Natural killer cell treated with Interleukin-12 subunit alpha and Interleukin-12 subunit beta and Interleukin-15 and Interleukin-18, amount 100 ng/mL, for 72 hours (primary cell): ENCODE measurements around the gene LTF. TPM values are rescaled to one million over a fixed set of nuclear protein-coding genes. Genes with fewer than 3 reads are reported as not detected.
"Not testable (repeated sequence)": the region's sequence is repeated elsewhere in the genome, so short reads cannot be mapped to it uniquely, and the experiment has no call there.

Experiments used
- ATAC-seq, 2 donors: fragments of 150-1000 bp; cut with Tn5 transposase in 1 of 2; sonication (Bioruptor Pico), chemical (Tn5 transposase) in 1 of 2; 2 replicates each; pipeline ENCODE4 v1.10.0; 2021
- DNase-seq: peaks from one replicate; pipeline ENCODE4 v3.0.0; 2022; ENCODE audit warnings: low spot score
- H3K27ac Mint-ChIP-seq, 2 donors: 1 replicate in 1 of 2; 2 replicates in 1 of 2; pipeline ENCODE4 v1.8.0; 2022; ENCODE audit warnings: mixed read lengths in 2 of 2, mild to moderate bottlenecking in 1 of 2, moderate library complexity in 1 of 2
- H3K27me3 Mint-ChIP-seq, 2 donors: 1 replicate in 1 of 2; 2 replicates in 1 of 2; pipeline ENCODE4 v1.8.0; 2022; ENCODE audit warnings: mixed read lengths in 2 of 2
- H3K36me3 Mint-ChIP-seq: one replicate; pipeline ENCODE4 v1.8.0; 2022; ENCODE audit warnings: mixed read lengths
- H3K4me1 Mint-ChIP-seq, 2 donors: 1 replicate in 1 of 2; 2 replicates in 1 of 2; pipeline ENCODE4 v1.8.0; 2022; ENCODE audit warnings: low read depth in 2 of 2, mixed read lengths in 2 of 2, mild to moderate bottlenecking in 1 of 2
- H3K4me3 Mint-ChIP-seq: one replicate; pipeline ENCODE4 v1.8.0; 2022; ENCODE audit warnings: mixed read lengths
- H3K9me3 Mint-ChIP-seq: 2 replicates; pipeline ENCODE4 v1.8.0; 2022; ENCODE audit warnings: mixed read lengths
- total RNA-seq, 2 donors: library from RNA; stranded (reverse); gene quantifications; one replicate each; pipeline ENCODE4 v1.2.3, GENCODE V29; 2022

LTF gene
- total RNA-seq, 2 donors from 2014 or later = 0.20 TPM; not detected in 1

DNA sequence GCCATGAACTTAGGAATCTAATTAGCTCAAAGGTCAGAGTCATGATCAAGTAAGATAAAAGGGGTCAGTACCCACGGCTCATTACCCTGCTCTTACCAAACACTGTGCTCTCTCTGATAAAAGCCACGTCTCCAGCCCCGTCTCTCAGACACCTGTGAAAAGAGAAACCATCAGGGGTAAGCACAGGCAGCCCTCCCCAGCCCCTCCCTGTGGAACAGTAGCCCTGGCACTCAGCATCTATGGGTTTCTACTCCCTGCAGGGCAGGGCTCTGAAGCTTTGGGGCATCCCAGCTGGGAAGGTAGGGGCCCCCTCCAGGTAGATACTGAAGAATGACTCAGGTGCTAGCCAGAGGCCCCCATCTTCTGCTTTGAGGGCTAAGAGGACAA lies 10.5 kb downstream of the LTF start:
- Mint-ChIP-seq H3K4me1 (no peaks in the 10 kb centered on the region), H3K36me3 (no peaks in the 10 kb centered on the region), H3K9me3 (no peaks in the 10 kb centered on the region), H3K27ac (no peak overlapping the region), H3K27me3 (peaks cover 17 to 22% of the 10 kb centered on the region in 2 donors), H3K4me3 (no peak overlapping the region)
- ATAC-seq = no peak
- no peak for DNase-seq

DNA sequence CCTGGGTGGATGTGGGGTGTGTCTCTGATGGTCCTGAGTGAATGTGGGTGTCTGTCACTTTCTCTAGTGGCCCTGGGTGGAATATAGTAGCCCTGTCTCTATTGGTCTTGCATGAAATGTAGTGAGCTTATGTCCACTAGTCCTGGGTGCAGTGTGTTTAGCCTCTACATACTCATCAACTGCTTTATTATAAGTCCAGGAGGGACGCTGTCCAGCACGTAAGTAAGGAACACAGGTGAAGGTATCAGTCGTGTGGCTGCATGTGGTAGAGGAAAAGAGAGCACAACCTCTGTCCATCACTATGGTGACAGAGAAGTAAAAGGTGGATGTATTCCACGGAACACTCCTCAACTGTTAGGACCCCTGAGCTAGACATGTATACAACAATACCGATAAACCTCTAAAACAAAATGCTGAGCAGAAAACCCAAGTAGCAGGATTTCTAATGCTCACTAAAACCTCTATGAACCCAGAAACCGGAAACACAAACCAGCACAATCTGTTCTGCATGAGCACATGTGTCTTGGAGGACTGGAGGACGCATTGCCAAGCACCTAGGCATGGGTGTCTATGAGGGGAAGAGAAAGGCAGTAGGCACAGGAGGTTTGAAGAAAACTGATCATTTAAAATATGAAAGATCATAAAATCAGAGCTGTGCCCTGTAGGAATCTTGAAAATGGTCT lies 11.0 kb downstream of the LTF start:
- Mint-ChIP-seq H3K4me1 (no peaks in the 10 kb centered on the region), H3K9me3 (no peaks in the 10 kb centered on the region), H3K27me3 (peaks cover 21 to 22% of the 10 kb centered on the region in 2 donors), H3K36me3 (no peaks in the 10 kb centered on the region), H3K4me3 (no peak overlapping the region), H3K27ac (no peak overlapping the region)
- DNase-seq (no peak), ATAC-seq (no peak)

DNA sequence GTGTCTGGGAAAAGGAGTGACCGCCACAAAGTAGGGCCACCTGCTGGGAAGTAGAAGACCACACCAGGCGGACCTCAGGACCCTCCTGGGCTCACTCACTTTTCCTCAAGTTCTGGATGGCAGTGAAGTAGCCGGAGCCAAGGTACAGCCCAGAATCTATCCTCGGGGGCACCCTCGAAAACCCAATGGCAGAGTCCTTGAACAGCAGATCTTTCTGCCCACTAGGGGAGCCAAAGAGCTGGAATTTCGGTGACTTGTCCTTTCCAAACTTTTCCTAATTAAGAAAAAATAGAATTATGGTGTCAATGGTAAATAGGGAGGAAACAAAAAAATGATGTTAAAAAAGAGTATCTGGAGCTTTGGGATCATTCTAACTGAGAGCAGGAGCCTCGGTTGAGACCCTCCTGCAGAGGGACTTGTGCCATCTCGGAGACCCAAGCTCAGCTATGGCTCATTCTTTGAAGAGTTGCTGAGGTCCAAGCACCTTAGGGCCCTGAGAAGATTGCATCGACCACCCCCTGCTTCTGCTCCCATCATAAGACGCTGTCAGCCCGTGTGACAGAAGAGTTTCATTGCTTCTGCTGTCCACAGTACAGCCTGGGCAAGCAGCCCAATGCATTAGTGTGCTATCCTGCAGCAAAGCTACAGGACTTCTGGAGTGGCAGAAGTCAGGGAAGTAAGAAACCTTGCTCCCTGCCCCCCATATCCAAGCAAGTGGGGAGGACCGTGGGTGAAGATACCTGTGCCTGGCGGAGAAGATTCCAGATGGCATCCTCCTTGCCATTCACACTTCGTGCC lies 14.8 kb downstream of the LTF start:
- no peaks in the 10 kb centered on the region for H3K4me1 Mint-ChIP-seq
- no peak overlapping the region for H3K27ac Mint-ChIP-seq
- ATAC-seq (no peak), DNase-seq (no peak)
- no peak overlapping the region for H3K4me3 Mint-ChIP-seq
- H3K9me3 Mint-ChIP-seq = no peaks in the 10 kb centered on the region
- no peaks in the 10 kb centered on the region for H3K36me3 Mint-ChIP-seq
- H3K27me3 Mint-ChIP-seq = peaks cover 21 to 24% of the 10 kb centered on the region in 2 donors

DNA sequence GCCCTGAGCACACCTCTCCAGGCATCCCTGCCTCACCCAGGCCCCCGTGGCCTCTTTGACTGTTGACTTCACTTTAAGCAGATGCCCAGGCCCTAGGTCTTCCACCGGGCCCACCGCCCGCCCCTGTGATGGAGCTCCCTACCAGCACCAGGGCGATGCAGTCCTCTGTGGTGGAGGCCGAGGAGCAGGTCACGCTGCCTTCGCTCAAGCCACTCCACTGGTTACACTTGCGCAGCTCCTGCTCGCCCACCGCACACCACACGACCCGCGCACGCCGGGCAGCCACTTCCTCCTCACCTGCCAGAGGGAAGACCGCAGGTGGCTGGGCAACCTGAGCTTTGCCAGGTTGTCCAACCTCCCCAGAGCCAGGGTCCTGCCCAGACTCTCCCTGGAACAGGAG lies 16.0 kb downstream of the LTF start:
- Mint-ChIP-seq H3K4me1 (no peaks in the 10 kb centered on the region), H3K27ac (no peak overlapping the region), H3K36me3 (no peaks in the 10 kb centered on the region), H3K9me3 (no peaks in the 10 kb centered on the region), H3K4me3 (no peak overlapping the region), H3K27me3 (peaks cover 20 to 21% of the 10 kb centered on the region in 2 donors)
- ATAC-seq (no peak), DNase-seq (no peak)

DNA sequence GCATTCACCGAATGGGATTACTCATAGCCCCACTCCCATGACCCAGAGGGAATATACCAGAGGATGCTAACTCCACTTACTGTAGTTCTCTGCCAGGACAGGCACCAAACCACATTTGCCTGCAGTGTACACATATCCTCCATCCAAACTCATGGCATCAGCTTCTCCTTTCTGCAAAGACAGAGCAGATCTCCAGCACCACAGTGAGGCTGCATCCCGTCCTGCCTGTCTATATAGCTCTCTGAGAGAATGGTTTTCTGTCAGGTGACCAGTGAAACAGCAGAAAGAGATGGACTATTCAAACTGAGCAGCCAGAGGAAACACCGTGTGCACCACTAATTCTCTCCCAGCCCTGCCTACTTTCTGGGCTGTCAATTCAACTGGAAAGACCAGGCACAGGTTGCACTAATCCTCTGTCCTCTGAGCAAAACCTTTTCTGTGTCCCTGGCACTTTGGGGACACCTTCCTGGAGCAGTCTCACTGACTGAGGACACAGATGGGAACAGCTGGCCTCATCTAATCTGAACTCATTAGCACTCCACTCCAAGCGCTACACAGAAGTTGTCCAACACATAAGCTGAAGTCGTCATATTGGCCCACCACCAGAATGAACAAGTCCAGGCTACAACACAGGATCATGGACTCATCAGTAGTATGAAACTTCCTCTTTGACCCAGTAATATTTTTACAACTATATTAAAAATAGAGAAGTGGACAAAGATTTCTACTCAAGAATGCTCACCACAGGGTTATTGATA lies 17.3 kb downstream of the LTF start:
- peak in 1 of 2 donors; percentile 12 for ATAC-seq
- H3K4me1 Mint-ChIP-seq = peaks cover 0 to 5% of the 10 kb centered on the region in 2 donors
- H3K36me3 Mint-ChIP-seq = no peaks in the 10 kb centered on the region
- no peaks in the 10 kb centered on the region for H3K9me3 Mint-ChIP-seq
- DNase-seq = no peak
- peaks cover 14 to 17% of the 10 kb centered on the region in 2 donors for H3K27me3 Mint-ChIP-seq
- H3K4me3 Mint-ChIP-seq = no peak overlapping the region
- no peak overlapping the region for H3K27ac Mint-ChIP-seq

DNA sequence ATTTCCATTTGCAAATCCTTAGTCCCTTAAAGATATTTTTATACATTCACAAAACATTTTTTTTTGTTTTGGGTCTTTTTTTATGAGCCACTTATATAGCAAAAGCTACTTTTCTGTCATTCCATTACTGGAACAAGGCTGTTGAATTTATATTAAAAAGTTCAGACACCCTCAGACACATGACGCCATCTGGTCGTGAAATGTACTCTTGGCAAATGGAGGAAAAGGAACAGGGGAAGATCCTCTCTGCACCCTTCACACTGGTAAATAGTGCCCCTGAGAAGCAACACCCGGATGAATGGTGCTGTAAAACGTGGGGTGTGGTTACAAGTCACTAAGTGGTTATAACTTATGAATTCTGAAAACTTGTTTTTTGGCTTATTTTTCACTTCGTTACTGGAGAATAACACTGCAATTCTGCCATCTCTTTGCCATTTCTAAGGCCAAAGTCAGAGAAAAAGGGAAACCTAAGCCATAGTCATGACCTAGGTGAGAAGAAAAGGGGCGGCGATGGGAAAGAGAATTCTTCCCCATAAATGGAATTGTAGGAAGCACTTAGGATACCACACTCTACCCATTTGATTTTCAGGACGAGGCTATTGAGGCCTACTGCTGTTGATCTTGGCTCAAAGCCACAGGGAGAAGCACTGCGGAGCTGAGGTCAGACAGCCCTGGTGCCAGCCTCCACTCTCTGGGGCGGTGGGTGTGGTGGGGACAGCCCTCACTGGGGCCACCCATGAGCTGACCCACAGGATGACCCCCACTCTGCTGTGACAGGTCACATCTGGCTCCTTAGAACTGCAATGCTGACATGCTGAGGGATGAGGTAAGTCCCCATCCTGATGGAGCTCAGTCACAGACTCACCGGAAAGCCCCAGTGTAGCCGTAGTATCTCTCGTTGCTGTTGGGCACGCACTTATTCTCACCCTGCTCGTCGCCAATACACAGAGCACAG lies 21.9 kb downstream of the LTF start:
- peaks cover 19 to 31% of the 10 kb centered on the region in 2 donors for H3K4me1 Mint-ChIP-seq
- DNase-seq = no peak
- no peak for ATAC-seq
- H3K27ac Mint-ChIP-seq = peak overlapping the region in 1 of 2 donors; percentile 79
- H3K4me3 Mint-ChIP-seq = peak overlapping the region; percentile 61
- no peaks in the 10 kb centered on the region for H3K9me3 Mint-ChIP-seq
- H3K27me3 Mint-ChIP-seq = peaks cover 0 to 2% of the 10 kb centered on the region in 2 donors
- H3K36me3 Mint-ChIP-seq = no peaks in the 10 kb centered on the region

DNA sequence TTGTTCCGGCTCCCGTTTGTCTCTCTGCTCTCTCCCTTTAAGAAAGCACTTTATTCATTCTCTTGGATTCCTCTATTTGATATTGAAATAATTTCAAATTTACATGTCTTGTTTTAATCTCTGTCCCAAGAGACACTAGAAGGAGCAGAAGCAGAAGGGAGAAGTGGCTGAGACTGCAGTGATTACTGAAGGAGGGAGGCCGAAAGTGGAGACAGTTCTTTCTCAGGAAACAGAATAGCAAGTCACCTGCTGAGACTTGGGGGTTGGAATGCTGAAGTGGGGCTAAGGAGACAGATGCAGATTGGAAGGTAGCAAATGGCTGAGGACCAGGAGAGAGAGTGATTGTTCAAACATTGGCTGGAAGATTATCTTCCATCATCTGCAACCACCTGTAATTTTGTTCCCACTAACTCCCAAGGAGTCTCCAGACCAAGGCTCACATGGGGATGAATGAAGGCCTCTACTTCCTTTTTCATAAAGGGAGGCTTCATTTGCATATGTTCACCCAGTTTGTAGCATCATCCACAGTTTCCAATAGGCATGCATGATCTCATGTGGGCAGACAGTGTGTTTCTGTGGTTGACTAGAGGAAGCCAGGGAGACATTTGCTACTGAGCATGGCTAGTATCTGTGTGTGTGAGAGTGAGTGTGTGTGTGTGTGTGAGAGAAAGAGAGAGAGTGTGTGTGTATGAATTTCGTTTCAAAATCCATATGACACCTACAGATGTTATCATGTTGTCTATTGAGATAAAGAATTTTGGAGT lies 24.0 kb downstream of the LTF start:
- H3K36me3 Mint-ChIP-seq = no peaks in the 10 kb centered on the region
- peak overlapping the region; percentile 7 to 79 for H3K27ac Mint-ChIP-seq
- DNase-seq = peak; percentile 60
- peak overlapping the region; percentile 61 for H3K4me3 Mint-ChIP-seq
- peaks cover 19 to 31% of the 10 kb centered on the region in 2 donors for H3K4me1 Mint-ChIP-seq
- H3K27me3 Mint-ChIP-seq = no peaks in the 10 kb centered on the region
- peak; percentile 81 to 92 for ATAC-seq
- no peaks in the 10 kb centered on the region for H3K9me3 Mint-ChIP-seq

DNA sequence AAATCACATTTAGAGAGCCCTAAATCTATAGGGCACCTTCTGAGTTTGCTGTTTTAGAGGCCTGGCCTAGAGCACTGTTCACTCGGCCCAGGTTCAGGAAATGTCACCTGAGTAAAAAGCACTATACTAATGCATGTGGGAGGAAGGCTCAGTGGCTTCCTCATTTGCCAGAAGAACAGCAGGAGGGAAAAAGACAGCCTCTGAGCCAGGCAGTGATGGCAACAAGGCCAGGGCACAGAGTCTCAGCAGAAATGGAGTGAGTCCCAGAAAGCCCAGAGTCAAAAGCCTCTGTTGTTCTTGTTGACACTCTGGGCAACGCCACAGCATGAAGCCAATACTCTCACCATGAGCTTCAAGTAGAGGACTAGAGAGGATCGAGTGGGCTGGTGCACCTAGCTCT lies 25.9 kb downstream of the LTF start:
- DNase-seq = no peak
- no peak for ATAC-seq
- peaks cover 19 to 31% of the 10 kb centered on the region in 2 donors for H3K4me1 Mint-ChIP-seq
- no peak overlapping the region for H3K4me3 Mint-ChIP-seq
- H3K9me3 Mint-ChIP-seq = no peaks in the 10 kb centered on the region
- no peaks in the 10 kb centered on the region for H3K27me3 Mint-ChIP-seq
- no peaks in the 10 kb centered on the region for H3K36me3 Mint-ChIP-seq
- no peak overlapping the region for H3K27ac Mint-ChIP-seq

DNA sequence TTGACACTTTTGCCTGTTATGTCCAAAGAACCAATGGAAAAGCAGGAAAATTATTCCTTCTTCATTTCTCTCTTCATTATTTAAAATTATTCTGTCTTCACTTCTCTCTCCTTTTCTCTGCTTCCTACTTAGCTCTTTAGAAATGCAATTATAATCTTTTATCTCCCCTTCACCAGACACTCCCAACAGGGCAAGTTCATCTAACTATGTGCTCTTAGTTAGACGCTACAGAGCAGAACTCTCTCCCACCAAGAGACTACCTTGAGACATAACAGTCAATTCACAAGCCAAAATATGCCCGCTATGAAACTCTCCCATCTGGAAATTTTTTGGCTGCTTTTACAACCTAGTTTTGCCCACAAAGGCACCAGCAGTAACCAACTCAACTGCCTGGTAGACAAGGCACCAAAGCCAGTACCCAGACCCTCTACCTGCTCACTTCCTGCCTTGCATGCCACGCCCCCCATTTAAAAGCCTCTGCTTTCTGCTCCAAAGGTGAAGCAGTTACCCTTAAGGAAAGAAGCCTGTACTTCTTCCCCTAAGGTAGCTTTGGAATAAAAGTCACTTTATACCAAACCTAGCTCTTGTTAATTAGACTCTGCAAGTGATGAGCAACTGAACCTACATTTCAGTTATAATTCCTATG lies 29.5 kb downstream of the LTF start:
- Mint-ChIP-seq H3K9me3 (peaks cover 3% of the 10 kb centered on the region), H3K36me3 (peaks cover 7% of the 10 kb centered on the region), H3K27ac (no peak overlapping the region), H3K4me1 (peaks cover 0 to 11% of the 10 kb centered on the region in 2 donors), H3K4me3 (no peak overlapping the region), H3K27me3 (no peaks in the 10 kb centered on the region)
- DNase-seq (no peak), ATAC-seq (no peak)

DNA sequence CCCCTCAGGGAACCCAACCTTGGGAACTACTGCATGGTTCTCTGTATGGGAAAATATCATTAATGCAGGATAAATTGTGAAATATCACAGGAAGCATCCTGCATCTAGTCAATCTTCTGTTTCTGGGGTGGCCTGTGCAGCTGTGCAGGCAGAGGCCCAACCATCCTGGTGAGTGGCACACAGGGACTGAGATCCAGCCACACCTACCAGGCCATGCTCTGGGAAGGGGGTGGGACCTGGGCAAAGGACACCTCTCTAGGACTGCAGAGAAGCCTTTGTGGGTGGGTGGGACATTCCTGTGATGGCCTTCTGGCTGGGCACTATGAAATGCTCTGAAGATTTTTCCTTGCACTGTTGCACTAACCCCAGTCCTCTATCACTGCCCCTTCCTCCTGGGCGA lies 30.9 kb downstream of the LTF start:
- ATAC-seq (no peak), DNase-seq (no peak)
- Mint-ChIP-seq H3K27me3 (no peaks in the 10 kb centered on the region), H3K36me3 (peaks cover 7% of the 10 kb centered on the region), H3K27ac (no peak overlapping the region), H3K4me3 (no peak overlapping the region), H3K4me1 (peaks cover 0 to 6% of the 10 kb centered on the region in 2 donors), H3K9me3 (peaks cover 3% of the 10 kb centered on the region)

DNA sequence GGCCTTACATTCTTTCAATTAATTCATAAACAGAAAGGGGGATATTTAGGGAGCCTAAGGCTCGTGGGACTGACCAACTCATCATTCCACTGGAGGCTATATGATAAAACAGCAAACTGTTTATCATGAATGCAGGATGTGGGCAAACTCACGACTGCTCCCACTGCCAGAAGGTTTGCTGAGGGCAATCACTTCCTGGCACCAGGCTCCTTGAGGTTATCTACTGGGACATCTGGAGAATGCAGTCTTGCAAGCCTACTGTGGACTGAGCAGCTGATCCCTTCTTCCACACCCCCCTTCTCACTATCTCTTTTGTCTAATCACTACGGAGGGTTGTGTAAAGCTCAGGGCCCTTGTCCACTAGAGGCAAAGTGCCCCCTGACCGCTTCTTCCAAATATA lies 31.6 kb downstream of the LTF start:
- not testable (repeated sequence) for H3K4me3 Mint-ChIP-seq, H3K4me1 Mint-ChIP-seq, H3K9me3 Mint-ChIP-seq, ATAC-seq, H3K36me3 Mint-ChIP-seq, H3K27me3 Mint-ChIP-seq, H3K27ac Mint-ChIP-seq
- DNase-seq = peak; percentile 59

DNA sequence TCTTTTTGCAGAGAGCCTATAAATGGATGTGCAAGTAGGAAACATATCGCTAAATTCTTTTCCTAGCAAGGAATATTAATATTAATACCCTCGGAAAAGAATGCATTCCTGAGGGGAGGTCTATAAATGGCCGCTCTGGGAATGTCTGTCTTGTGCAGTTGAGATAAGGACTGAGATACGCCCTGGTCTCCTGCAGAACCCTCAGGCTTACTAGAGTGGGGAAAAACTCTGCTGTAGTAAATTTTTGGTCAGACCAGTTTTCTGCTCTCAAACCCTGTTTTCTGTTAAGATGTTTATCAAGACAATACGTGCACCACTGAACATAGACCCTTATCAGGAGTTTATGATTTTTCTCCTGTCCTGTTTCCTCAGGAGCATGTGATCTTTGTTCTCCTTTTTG lies 32.8 kb downstream of the LTF start:
- not testable (repeated sequence) for ATAC-seq, DNase-seq, H3K4me3 Mint-ChIP-seq, H3K4me1 Mint-ChIP-seq, H3K27me3 Mint-ChIP-seq, H3K27ac Mint-ChIP-seq, H3K36me3 Mint-ChIP-seq, H3K9me3 Mint-ChIP-seq
